Nephron progenitor cell (in vitro differentiated cells): ENCODE results near the gene SIVA1.
"Not testable (repeated sequence)": the region's sequence is repeated elsewhere in the genome, so short reads cannot be mapped to it uniquely, and the experiment has no call there.

Source experiments
- DNase-seq: peaks from one replicate; pipeline ENCODE4 v3.0.0; 2021
- H3K27ac Mint-ChIP-seq: 2 replicates; pipeline ENCODE4 v1.8.0; 2021; ENCODE audit warnings: mild to moderate bottlenecking, moderate library complexity, mixed read lengths
- H3K27me3 Mint-ChIP-seq: 2 replicates; pipeline ENCODE4 v1.8.0; 2021; ENCODE audit warnings: mild to moderate bottlenecking, low read depth, mixed read lengths; ENCODE audit not compliant: poor library complexity
- H3K36me3 Mint-ChIP-seq: 2 replicates; pipeline ENCODE4 v1.8.0; 2021; ENCODE audit warnings: low read depth, mixed read lengths
- H3K4me1 Mint-ChIP-seq: 2 replicates; pipeline ENCODE4 v1.8.0; 2021; ENCODE audit warnings: mixed read lengths
- H3K4me3 Mint-ChIP-seq: 2 replicates; pipeline ENCODE4 v1.8.0; 2021; ENCODE audit warnings: mild to moderate bottlenecking, moderate library complexity, mixed read lengths
- H3K9me3 Mint-ChIP-seq: 2 replicates; pipeline ENCODE4 v1.8.0; 2021; ENCODE audit warnings: mild to moderate bottlenecking, moderate library complexity, mixed read lengths
- CTCF ChIP-seq: fragments of 200-600 bp; sonication (generic); IDR thresholded peaks from 2 replicates; pipeline ENCODE4 v1.5.0; 2021; ENCODE audit warnings: antibody characterized with exemption

Gene SIVA1

GRCh38 chr14:104746071-104746545, 6.8 kb upstream of the SIVA1 start:
- no peak for TF ChIP-seq CTCF
- Mint-ChIP-seq H3K4me3 (no peak overlapping the region), H3K36me3 (peaks cover 13% of the 10 kb centered on the region), H3K27me3 (peaks cover 3% of the 10 kb centered on the region), H3K27ac (no peak overlapping the region), H3K9me3 (peaks cover 19% of the 10 kb centered on the region), H3K4me1 (peaks cover 42% of the 10 kb centered on the region)
- DNase-seq = no peak

GRCh38 chr14:104746934-104747481, 5.9 kb upstream of the SIVA1 start:
- no peak for TF ChIP-seq CTCF
- Mint-ChIP-seq H3K4me3 (no peak overlapping the region), H3K27me3 (peaks cover 3% of the 10 kb centered on the region), H3K36me3 (peaks cover 13% of the 10 kb centered on the region), H3K4me1 (peaks cover 42% of the 10 kb centered on the region), H3K27ac (peak overlapping the region; percentile 39), H3K9me3 (peaks cover 20% of the 10 kb centered on the region)
- no peak for DNase-seq

- TF ChIP-seq CTCF = no peak
- peaks cover 13% of the 10 kb centered on the region for H3K36me3 Mint-ChIP-seq
- DNase-seq = no peak
- no peak overlapping the region for H3K4me3 Mint-ChIP-seq
- no peak overlapping the region for H3K27ac Mint-ChIP-seq
- H3K4me1 Mint-ChIP-seq = peaks cover 42% of the 10 kb centered on the region
- H3K27me3 Mint-ChIP-seq = peaks cover 5% of the 10 kb centered on the region
- H3K9me3 Mint-ChIP-seq = peaks cover 25% of the 10 kb centered on the region
Measured at GRCh38 chr14:104747876-104748275, 5.1 kb upstream of the SIVA1 start.

- Mint-ChIP-seq H3K36me3 (peaks cover 13% of the 10 kb centered on the region), H3K4me1 (peaks cover 50% of the 10 kb centered on the region), H3K27ac (peak overlapping the region; percentile 6), H3K9me3 (peaks cover 25% of the 10 kb centered on the region), H3K4me3 (no peak overlapping the region), H3K27me3 (peaks cover 7% of the 10 kb centered on the region)
- no peak for TF ChIP-seq CTCF
- DNase-seq = no peak
Measured at GRCh38 chr14:104749111-104749649, 3.8 kb upstream of the SIVA1 start.

- H3K9me3 Mint-ChIP-seq = peaks cover 25% of the 10 kb centered on the region
Measured at GRCh38 chr14:104750056-104750752, 2.7 kb upstream of the SIVA1 start.

GRCh38 chr14:104750753-104751057, 2.2 kb upstream of the SIVA1 start:
- not testable (repeated sequence) for H3K27ac Mint-ChIP-seq, DNase-seq, H3K27me3 Mint-ChIP-seq
- peaks cover 25% of the 10 kb centered on the region for H3K9me3 Mint-ChIP-seq
- peaks cover 57% of the 10 kb centered on the region for H3K4me1 Mint-ChIP-seq
- peak overlapping the region; percentile 28 for H3K4me3 Mint-ChIP-seq
- peaks cover 13% of the 10 kb centered on the region for H3K36me3 Mint-ChIP-seq

More at GRCh38 chr14:104750056-104750752, 2.7 kb upstream of the SIVA1 start:
- peaks cover 7% of the 10 kb centered on the region for H3K27me3 Mint-ChIP-seq
- no peak for TF ChIP-seq CTCF
- peaks cover 13% of the 10 kb centered on the region for H3K36me3 Mint-ChIP-seq
- DNase-seq = no peak
- peaks cover 60% of the 10 kb centered on the region for H3K4me1 Mint-ChIP-seq
- peak overlapping the region; percentile 28 for H3K4me3 Mint-ChIP-seq
- H3K27ac Mint-ChIP-seq = no peak overlapping the region
